Right atrium auricular region (tissue), 2 donors: ENCODE results near the gene C2CD2. TPM values are rescaled to one million over a fixed set of nuclear protein-coding genes. Genes with fewer than 3 reads are reported as not detected.

Source experiments
- DNase-seq: peaks from one replicate; pipeline ENCODE4 v3.0.0-alpha.2; 2019; ENCODE audit warnings: low spot score
- H3K27ac ChIP-seq, 2 donors: fragments of 200-600 bp; sonication (generic); 1 replicate in 1 of 2; 2 replicates in 1 of 2; pipeline ENCODE4 v1.5.1; 2016 to 2019
- H3K27me3 ChIP-seq, 2 donors: fragments of 200-600 bp; sonication (generic); one replicate each; pipeline versions ENCODE4 v1.5.1 to v1.6.0; 2017 to 2019
- H3K36me3 ChIP-seq: fragments of 200-600 bp; sonication (generic); one replicate; pipeline ENCODE4 v1.5.1; 2016
- H3K4me1 ChIP-seq, 2 donors: fragments of 200-600 bp; sonication (generic); one replicate each; pipeline versions ENCODE4 v1.5.1 to v1.6.0; 2017 to 2019
- H3K4me3 ChIP-seq, 2 donors: fragments of 200-600 bp; sonication (generic); 1 replicate in 1 of 2; 2 replicates in 1 of 2; pipeline ENCODE4 v1.5.1; 2017 to 2019; ENCODE audit warnings: mild to moderate bottlenecking in 1 of 2, moderate library complexity in 1 of 2
- H3K9me3 ChIP-seq, 2 donors: fragments of 200-600 bp; sonication (generic); one replicate each; pipeline ENCODE4 v1.5.1; 2019
- total RNA-seq, 2 donors: library from RNA; depleted of rRNA; stranded (reverse); fragments of >200 nt; gene quantifications; one replicate each; pipeline ENCODE4 v1.1.0, GENCODE V29; 2016
- TF ChIP-seq, protein P1 (sequence below), 2 donors: fragments of 200-600 bp; sonication (generic); IDR thresholded peaks; one replicate each; pipeline ENCODE4 v1.5.1; 2019; ENCODE audit warnings: antibody characterized with exemption in 2 of 2

C2CD2 gene
- total RNA-seq, 2 donors from 2014 or later: 8.6 to 9.1 TPM

DNA sequence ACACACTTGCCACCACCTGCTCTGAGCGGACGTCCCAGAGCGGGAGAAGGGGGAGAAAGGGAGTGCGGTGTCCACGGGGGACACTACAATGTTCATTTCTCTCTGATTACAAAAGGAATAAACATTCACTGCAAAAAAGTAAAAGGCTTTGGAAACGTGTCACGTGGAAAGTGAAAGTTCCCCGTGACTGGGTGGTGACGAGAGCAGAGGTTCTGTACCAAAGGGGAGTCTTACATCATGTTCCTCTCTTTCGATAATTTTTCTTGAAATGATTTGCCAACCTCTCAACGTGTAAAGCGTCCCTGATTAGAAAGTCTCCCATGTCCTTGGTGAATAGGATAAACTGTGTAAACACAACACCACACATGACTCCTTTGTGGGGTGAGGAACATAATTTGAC is 52.7 kb downstream of the C2CD2 start:
- H3K4me3 ChIP-seq: no peak overlapping the region
- H3K27me3 ChIP-seq: no peaks in the 10 kb centered on the region
- DNase-seq: no peak
- TF ChIP-seq, protein P1, sequence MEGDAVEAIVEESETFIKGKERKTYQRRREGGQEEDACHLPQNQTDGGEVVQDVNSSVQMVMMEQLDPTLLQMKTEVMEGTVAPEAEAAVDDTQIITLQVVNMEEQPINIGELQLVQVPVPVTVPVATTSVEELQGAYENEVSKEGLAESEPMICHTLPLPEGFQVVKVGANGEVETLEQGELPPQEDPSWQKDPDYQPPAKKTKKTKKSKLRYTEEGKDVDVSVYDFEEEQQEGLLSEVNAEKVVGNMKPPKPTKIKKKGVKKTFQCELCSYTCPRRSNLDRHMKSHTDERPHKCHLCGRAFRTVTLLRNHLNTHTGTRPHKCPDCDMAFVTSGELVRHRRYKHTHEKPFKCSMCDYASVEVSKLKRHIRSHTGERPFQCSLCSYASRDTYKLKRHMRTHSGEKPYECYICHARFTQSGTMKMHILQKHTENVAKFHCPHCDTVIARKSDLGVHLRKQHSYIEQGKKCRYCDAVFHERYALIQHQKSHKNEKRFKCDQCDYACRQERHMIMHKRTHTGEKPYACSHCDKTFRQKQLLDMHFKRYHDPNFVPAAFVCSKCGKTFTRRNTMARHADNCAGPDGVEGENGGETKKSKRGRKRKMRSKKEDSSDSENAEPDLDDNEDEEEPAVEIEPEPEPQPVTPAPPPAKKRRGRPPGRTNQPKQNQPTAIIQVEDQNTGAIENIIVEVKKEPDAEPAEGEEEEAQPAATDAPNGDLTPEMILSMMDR (IDR thresholded peaks at IDR 0.05): no peak
- H3K4me1 ChIP-seq: no peaks in the 10 kb centered on the region
- peaks cover 14% of the 10 kb centered on the region for H3K36me3 ChIP-seq
- no peaks in the 10 kb centered on the region for H3K9me3 ChIP-seq
- no peak overlapping the region for H3K27ac ChIP-seq

DNA sequence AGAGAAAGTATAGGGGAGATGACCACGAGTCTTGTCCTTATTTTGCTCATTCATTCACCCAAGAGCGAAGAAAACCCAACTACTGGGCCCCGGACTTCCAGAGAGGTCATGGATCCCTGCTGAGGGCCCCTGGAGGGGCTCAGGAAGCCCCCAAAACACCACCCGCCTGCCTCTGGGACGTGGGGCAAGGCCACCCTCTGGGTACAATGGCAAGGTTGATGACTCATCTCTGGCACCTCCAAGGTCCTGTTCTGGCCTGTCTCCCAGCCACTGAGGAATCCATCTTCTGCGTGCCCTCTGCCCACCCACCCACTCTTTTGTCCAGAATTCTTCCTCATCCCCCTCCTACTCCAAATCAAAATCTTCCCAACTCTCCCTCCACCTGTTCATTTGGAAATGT is 53.4 kb downstream of the C2CD2 start:
- TF ChIP-seq, protein P1 (IDR thresholded peaks at IDR 0.05): no peak
- no peak overlapping the region for H3K27ac ChIP-seq
- H3K4me3 ChIP-seq: no peak overlapping the region
- DNase-seq: no peak
- no peaks in the 10 kb centered on the region for H3K9me3 ChIP-seq
- no peaks in the 10 kb centered on the region for H3K27me3 ChIP-seq
- peaks cover 7% of the 10 kb centered on the region for H3K36me3 ChIP-seq
- H3K4me1 ChIP-seq: no peaks in the 10 kb centered on the region

DNA sequence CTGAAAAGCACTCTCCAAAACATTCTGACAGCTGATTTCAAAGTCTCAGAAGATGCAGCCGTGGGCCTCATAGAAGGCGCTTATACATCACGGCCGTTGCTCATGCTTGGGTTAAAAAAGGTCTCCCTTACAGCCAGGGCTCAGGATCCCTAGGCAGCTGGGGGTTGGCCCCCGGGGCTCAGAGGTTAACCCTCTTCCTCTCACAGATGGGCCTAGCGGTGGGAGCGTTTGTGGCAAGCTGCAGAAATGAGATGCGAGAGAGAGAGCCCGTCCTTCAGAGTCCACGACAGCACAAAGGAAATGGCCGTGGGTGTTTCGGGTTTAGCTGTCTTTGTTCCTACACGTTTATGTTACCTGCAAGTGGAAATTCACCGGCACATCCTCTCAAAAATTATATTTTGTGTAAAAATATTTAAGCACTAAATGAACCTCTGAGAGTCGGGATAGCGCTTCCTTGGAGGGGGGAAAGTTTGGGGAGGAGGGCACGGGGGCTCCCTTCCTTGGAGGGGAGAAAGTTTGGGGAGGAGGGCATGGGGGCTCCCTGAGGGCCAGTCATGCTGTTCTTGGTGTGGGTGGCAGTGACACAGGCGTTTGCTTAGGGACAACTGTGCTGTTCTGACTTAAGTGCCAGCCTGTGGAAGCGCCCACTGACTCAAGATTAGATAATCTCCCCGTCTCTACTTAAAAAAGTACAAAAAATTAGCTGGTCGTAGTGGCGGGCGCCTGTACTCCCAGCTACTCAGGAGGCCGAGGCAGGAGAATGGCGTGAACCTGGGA is 54.2 kb downstream of the C2CD2 start:
- TF ChIP-seq, protein P1 (IDR thresholded peaks at IDR 0.05): no peak

DNA sequence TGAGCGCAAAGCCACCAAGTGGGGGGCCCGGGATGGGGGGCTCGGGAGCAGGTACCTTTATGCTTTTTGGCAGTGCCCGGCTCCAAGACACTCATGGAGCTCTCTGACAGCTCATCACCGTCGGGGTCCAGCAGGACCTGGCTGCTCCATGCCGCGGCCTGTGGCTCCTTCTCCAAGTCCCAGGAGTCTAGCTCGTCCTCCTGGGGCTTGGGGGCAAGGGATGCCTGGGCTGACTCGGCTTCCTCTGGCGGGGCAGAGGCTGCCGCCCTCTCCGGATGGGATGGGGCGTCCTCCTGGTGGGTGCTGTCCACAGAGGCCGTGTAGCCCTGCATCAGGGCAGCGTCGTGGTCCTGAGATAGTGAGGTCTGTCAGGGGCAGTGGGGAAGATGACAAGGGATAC is 54.8 kb downstream of the C2CD2 start:
- no peak for DNase-seq
- Histone ChIP-seq H3K4me1 (no peaks in the 10 kb centered on the region), H3K27ac (no peak overlapping the region), H3K36me3 (peaks cover 7% of the 10 kb centered on the region), H3K27me3 (no peaks in the 10 kb centered on the region), H3K4me3 (no peak overlapping the region), H3K9me3 (no peaks in the 10 kb centered on the region)
- TF ChIP-seq, protein P1 (IDR thresholded peaks at IDR 0.05): no peak

More for the DNA sequence above, 54.2 kb downstream of the C2CD2 start:
- H3K9me3 ChIP-seq: no peaks in the 10 kb centered on the region
- no peak overlapping the region for H3K27ac ChIP-seq
- no peak overlapping the region for H3K4me3 ChIP-seq
- H3K36me3 ChIP-seq: peaks cover 7% of the 10 kb centered on the region
- no peaks in the 10 kb centered on the region for H3K27me3 ChIP-seq
- no peaks in the 10 kb centered on the region for H3K4me1 ChIP-seq
- no peak for DNase-seq

DNA sequence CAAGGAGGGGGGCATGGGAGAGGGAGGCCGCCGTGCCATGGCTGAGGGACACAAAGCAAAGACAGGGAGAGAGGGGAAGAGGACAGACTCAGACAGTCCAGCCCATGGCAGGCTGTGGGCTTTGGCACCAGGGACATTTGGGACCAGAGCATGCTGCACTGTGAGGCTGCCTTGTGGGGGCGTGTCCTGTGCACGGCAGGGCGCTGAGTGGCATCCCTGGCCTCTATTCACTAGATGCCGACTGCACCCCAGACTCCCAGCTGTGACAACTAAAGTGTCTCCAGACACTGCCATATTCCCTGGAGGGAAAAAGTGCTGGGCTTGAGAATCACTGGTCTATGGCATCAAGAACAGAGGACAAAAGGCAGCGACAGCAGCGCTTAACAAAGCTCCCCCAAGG is 56.1 kb downstream of the C2CD2 start:
- Histone ChIP-seq H3K9me3 (no peaks in the 10 kb centered on the region), H3K27me3 (no peaks in the 10 kb centered on the region), H3K36me3 (peaks cover 7% of the 10 kb centered on the region), H3K4me1 (no peaks in the 10 kb centered on the region), H3K27ac (no peak overlapping the region), H3K4me3 (no peak overlapping the region)
- no peak for DNase-seq
- TF ChIP-seq, protein P1 (IDR thresholded peaks at IDR 0.05): no peak
